ENCODE measurements around the gene MAP6.

- TF ChIP-seq POLR2A (IDR thresholded peaks at IDR 0.05): no peak
- no peak for TF ChIP-seq CTCF (IDR thresholded peaks at IDR 0.05 in 4 of 5, conservative IDR thresholded peaks at IDR 0.05 in 1 of 5)
Measured at GRCh38 chr11:75703695-75704237, 34.9 kb upstream of the MAP6 start.
